Stomach (tissue), 4 donors: ENCODE measurements around the gene ZNF785.

Experiments
- EP300 ChIP-seq: sonication (generic); formaldehyde crosslinking; IDR thresholded peaks from one replicate; pipeline ENCODE4 v1.6.1; 2017; ENCODE audit warnings: antibody characterized with exemption
- POLR2AphosphoS5 ChIP-seq, 3 donors: sonication (generic); formaldehyde crosslinking; IDR thresholded peaks; one replicate each; pipeline ENCODE4 v1.6.1; 2016; ENCODE audit warnings: antibody characterized with exemption in 3 of 3

GRCh38 chr16:30601966-30602365 is 16.5 kb upstream of the ZNF785 start:
- TF ChIP-seq EP300 (no peak), POLR2AphosphoS5 (IDR thresholded peaks at IDR 0.05) (no peak)
